Measurements from ENCODE around the gene PHKA1.

- TF ChIP-seq CTCF (IDR thresholded peaks at IDR 0.05; ENCODE audit: low read length), result no peak
- no peak for TF ChIP-seq EZH2 (optimal IDR thresholded peaks at IDR 0.05; ENCODE audit: low read depth, low read length)
Observed at GRCh38 chrX:72635930-72636329, 78.2 kb downstream of the PHKA1 start.
